GM10248 (cell line): ENCODE data around the gene PRTFDC1.

Source experiments
- CTCF ChIA-PET: fragments of 300-600 bp; sonication (Branson Sonifier 250); formaldehyde crosslinking; extraction: SDS; loops from one replicate; lab custom pipeline; 2021; ENCODE audit warnings: antibody characterized with exemption; lab: Yijun Ruan, JAX
- POLR2A ChIA-PET: fragments of 350-650 bp; sonication (Branson Sonifier 250); formaldehyde crosslinking; extraction: SDS; loops from one replicate; lab custom pipeline; 2020; ENCODE audit warnings: antibody characterized with exemption; lab: Yijun Ruan, JAX
- DNase-seq: peaks from one replicate; pipeline ENCODE4 v3.0.0; 2012; ENCODE audit errors: extremely low spot score
- TF ChIP-seq, protein P1 (sequence below): IDR thresholded peaks from 2 replicates; pipeline ENCODE4 v1.5.1; 2012; ENCODE audit warnings: mild to moderate bottlenecking, low read depth; ENCODE audit errors: extremely low read depth, missing control alignments, control extremely low read depth

PRTFDC1 gene

GRCh38 chr10:24879861-24880260 is 72.5 kb downstream of the PRTFDC1 start:
- ChIA-PET POLR2A (no interaction called here), CTCF (no interaction called here)
- TF ChIP-seq, protein P1, sequence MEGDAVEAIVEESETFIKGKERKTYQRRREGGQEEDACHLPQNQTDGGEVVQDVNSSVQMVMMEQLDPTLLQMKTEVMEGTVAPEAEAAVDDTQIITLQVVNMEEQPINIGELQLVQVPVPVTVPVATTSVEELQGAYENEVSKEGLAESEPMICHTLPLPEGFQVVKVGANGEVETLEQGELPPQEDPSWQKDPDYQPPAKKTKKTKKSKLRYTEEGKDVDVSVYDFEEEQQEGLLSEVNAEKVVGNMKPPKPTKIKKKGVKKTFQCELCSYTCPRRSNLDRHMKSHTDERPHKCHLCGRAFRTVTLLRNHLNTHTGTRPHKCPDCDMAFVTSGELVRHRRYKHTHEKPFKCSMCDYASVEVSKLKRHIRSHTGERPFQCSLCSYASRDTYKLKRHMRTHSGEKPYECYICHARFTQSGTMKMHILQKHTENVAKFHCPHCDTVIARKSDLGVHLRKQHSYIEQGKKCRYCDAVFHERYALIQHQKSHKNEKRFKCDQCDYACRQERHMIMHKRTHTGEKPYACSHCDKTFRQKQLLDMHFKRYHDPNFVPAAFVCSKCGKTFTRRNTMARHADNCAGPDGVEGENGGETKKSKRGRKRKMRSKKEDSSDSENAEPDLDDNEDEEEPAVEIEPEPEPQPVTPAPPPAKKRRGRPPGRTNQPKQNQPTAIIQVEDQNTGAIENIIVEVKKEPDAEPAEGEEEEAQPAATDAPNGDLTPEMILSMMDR: no peak
- no peak for DNase-seq

GRCh38 chr10:24874133-24874532 is 78.3 kb downstream of the PRTFDC1 start:
- no peak for DNase-seq
- CTCF ChIA-PET: no interaction called here
- TF ChIP-seq, protein P1: no peak
- POLR2A ChIA-PET: no interaction called here

GRCh38 chr10:24873281-24873683 is 79.1 kb downstream of the PRTFDC1 start:
- ChIA-PET POLR2A (no interaction called here), CTCF (no interaction called here)
- TF ChIP-seq, protein P1: no peak
- no peak for DNase-seq

DNA sequence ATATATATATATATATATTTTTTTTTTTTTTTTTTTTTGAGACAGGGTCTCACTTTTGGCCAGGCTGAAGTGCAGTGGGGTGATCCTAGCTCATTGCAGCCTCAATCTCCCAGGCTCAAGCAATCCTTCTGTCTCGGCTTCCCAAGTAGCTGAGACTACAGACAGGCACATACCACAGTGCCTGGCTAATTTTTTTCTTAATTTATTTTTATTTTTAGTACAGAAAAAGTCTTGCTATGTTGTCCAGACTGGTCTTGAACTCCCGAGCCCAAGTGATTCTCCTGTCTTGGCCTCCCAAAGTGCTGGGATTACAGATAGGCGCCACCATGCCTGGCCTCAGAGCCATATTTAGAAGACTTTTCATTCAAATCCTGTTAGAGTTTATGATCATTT is 79.6 kb downstream of the PRTFDC1 start:
- no peak for DNase-seq
- ChIA-PET POLR2A (no interaction called here), CTCF (no interaction called here)
- TF ChIP-seq, protein P1: no peak

DNA sequence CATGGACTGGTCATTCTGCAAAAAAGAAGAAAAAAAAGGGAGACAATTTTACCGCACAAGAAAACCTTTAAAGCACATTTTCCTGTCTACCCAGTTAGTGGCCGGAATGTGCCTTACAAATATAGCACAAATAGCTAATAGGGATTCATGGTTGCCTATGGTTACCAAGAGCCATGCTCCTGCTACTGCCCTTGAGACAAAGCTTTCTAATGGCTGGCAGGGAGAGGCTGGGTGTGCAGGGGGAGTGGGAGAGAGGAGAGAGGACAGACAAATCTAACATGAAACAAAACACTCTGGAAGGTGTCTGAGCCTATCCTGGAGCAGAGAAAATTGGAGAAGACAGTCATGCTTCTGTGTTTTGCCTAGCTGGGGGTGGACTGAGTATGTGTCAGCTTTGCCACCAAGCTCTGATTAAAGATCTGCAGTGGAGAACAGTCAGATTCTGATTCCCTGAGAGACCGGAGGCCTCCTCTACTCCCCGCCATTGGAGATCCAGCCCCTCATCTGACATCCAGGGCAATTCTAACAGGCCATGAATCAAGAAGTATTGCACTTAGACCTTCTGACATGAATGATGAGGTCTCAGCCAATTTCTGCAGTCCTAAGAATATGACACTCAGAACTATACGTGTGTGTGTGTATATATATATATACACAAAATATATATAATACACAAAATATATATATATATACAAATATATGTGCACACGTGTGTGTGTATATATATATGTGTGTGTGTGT is 80.2 kb downstream of the PRTFDC1 start:
- ChIA-PET POLR2A (no interaction called here), CTCF (no interaction called here)
- DNase-seq: no peak
- TF ChIP-seq, protein P1: no peak

DNA sequence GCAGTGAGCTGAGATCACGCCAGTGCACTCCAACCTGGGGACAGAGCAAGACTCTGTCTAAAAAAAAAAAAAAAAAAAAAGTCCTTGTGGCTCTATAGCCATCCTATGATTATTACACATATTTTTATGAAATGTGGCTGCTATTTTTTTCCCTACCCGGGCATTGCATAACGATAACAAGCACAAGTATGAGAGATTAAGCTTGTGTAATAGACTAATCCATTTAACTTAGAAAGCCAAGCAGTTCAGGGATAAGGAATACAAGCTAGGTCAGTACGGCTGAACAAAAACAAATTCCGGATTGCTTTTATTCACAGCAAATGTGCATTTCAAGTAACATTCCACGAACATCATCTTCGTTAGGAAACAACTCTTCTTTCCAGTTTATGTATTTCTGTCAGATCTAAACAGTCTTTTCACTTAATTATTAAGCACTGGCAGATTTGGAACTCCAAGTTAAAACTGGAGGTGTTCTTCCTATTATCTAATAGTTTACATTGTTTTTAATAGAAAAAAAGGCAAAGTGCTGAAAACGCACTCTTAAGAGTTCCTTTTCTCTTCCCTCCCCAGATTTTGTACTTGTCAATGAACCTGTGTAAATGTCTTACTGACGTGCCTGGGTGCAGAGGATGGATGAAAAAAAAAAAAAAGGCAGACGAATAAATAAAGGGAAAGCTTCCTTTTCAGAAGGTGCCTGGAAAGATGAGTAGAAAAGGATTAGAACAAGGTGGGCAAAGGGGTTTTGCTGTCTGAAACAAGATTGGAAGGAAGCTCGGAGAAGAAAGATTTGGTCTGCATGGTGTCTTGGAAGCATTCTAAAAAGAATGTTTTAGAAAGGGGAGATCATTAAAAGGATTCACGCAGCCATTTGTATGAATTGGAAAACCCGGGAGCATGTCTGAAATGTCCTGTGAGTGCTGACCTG is 81.1 kb downstream of the PRTFDC1 start:
- CTCF ChIA-PET: interaction anchor here (1.3 to 1.5 kb wide), 2 partner anchors 13 to 34 kb away, joined by 3 read pairs; no protein-coding TSS in a partner anchor
- POLR2A ChIA-PET: no interaction called here
- no peak for DNase-seq
- TF ChIP-seq, protein P1: no peak
